ENCODE results near the gene EEF1E1.

DNA sequence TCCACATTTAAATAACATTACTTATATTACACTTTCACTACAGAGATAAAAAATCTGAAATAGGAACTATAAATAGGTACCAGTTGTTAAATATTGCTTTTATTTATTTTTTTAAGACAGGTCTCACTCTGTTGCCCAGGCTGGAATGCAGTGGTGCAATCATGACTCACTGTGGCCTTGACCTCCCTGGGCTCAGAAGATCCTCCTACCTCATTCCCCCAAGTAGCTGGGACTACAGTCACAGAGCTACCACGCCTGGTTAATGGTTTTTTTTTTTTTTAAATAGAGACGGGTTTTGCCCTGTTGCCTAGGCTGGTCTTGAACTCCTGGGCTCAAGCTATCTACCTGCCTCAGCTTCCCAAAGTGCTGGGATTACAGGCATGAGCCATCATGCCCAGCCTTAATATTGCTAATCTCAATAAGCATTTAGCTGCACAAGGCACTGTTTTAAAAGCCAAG lies 17.3 kb downstream of the EEF1E1 start:
- no peak for TF ChIP-seq TAF1 (IDR thresholded peaks at IDR 0.05; ENCODE audit: borderline replicate concordance, low read depth, low read length)
- TF ChIP-seq POLR2A (IDR thresholded peaks at IDR 0.05; ENCODE audit: low read depth, low read length): no peak

Measured in GM12892 (cell line).